Measurements from ENCODE around the gene KPTN. TPM values are rescaled to one million over a fixed set of nuclear protein-coding genes. Genes with fewer than 3 reads are reported as not detected.

The KPTN gene
- total RNA-seq, 1 experiment from 2014 or later, result 23.8 TPM

- no peak for TF ChIP-seq CTCF (IDR thresholded peaks at IDR 0.05 in 2 of 3, conservative IDR thresholded peaks at IDR 0.05 in 1 of 3; ENCODE audit: borderline replicate concordance in 1 of 3, insufficient read depth in 1 of 3, low read depth in 2 of 3, low read length in 2 of 3)
- no peak for TF ChIP-seq CEBPB (IDR thresholded peaks at IDR 0.05; ENCODE audit: low read depth)
These were observed 8.6 kb downstream of the KPTN start (continued) for GRCh38 chr19:47475465-47475864.

GRCh38 chr19:47473336-47473735 lies 10.7 kb downstream of the KPTN start:
- H3K9me3 ChIP-seq (ENCODE audit: control insufficient read depth in 1 of 2, insufficient read depth in 1 of 2, low read depth in 1 of 2, low read length in 2 of 2), result no peaks in the 10 kb centered on the region
- no peak for DNase-seq (ENCODE audit: low read depth, low spot score)
- CTCF ChIA-PET, result no interaction called here
- intact Hi-C loops (cut with micrococcal nuclease), result no loop called here
- H3K79me2 ChIP-seq (ENCODE audit: insufficient read depth, low read length), result no peaks in the 10 kb centered on the region
- no TSS peak for BruUV-seq (replicated peaks)
- no peak overlapping the region for H3K4me3 ChIP-seq (replicated peaks in 1 of 2; ENCODE audit: low read depth in 1 of 2, low read length in 2 of 2)
- H3K27ac ChIP-seq (ENCODE audit: low read depth, low read length), result no peak overlapping the region
- RAD21 ChIA-PET (ENCODE audit: low non-redundant PET in 1 of 2, low total read pairs in 2 of 2, uncharacterized antibody in 2 of 2, unreplicated experiment in 2 of 2), result no interaction called here
- H3K9me2 ChIP-seq (ENCODE audit: insufficient read depth), result no peaks in the 10 kb centered on the region
- H3K36me3 ChIP-seq (ENCODE audit: control insufficient read depth in 1 of 2, insufficient read depth in 2 of 2, low read length in 2 of 2), result no peaks in the 10 kb centered on the region
- H2AFZ ChIP-seq (ENCODE audit: low read depth, low read length, poor library complexity, severe bottlenecking), result no peak overlapping the region
- no peak overlapping the region for H3K9ac ChIP-seq (ENCODE audit: low read length)
- H4K20me1 ChIP-seq (ENCODE audit: insufficient read depth), result no peaks in the 10 kb centered on the region
- no peak for ATAC-seq
- POLR2A ChIA-PET, result no interaction called here
- peaks cover 0 to 15% of the 10 kb centered on the region in 2 experiments; a peak in 3 of 4 replicates for H3K4me1 ChIP-seq (ENCODE audit: control insufficient read depth in 1 of 2, insufficient read depth in 2 of 2, low read length in 2 of 2)
- no peak overlapping the region for H3K4me2 ChIP-seq (ENCODE audit: low read length)
- peaks cover 30% of the 10 kb centered on the region for H3K27me3 ChIP-seq (ENCODE audit: insufficient read depth, low read length)
- no peak for TF ChIP-seq POLR2AphosphoS5 (IDR thresholded peaks at IDR 0.05; ENCODE audit: low read depth, low read length)
- TF ChIP-seq JUND (IDR thresholded peaks at IDR 0.05), result no peak
- no peak for TF ChIP-seq CTCF (IDR thresholded peaks at IDR 0.05 in 2 of 3, conservative IDR thresholded peaks at IDR 0.05 in 1 of 3; ENCODE audit: borderline replicate concordance in 1 of 3, insufficient read depth in 1 of 3, low read depth in 2 of 3, low read length in 2 of 3)
- no peak for TF ChIP-seq EZH2phosphoT487 (IDR thresholded peaks at IDR 0.05; ENCODE audit: borderline replicate concordance)
- TF ChIP-seq YY1 (IDR thresholded peaks at IDR 0.05; ENCODE audit: extremely low read depth, insufficient replicate concordance, low read depth, low read length), result no peak
- no peak for TF ChIP-seq ELF1 (IDR thresholded peaks at IDR 0.05; ENCODE audit: borderline replicate concordance, low read depth)
- TF ChIP-seq CEBPB (IDR thresholded peaks at IDR 0.05; ENCODE audit: low read depth), result no peak
- no peak for TF ChIP-seq FOSL1 (IDR thresholded peaks at IDR 0.05; ENCODE audit: low read depth)
- no peak for TF ChIP-seq ATF3 (IDR thresholded peaks at IDR 0.05)
- no peak for TF ChIP-seq RAD21 (IDR thresholded peaks at IDR 0.05; ENCODE audit: low read depth)
- no peak for TF ChIP-seq POLR2A (IDR thresholded peaks at IDR 0.05; ENCODE audit: borderline replicate concordance, extremely low read depth, insufficient read depth, insufficient read length)
- no peak for TF ChIP-seq ZNF274 (IDR thresholded peaks at IDR 0.05; ENCODE audit: low read depth, low read length)
- TF ChIP-seq REST (IDR thresholded peaks at IDR 0.05; ENCODE audit: low read depth), result no peak
- no peak for TF ChIP-seq ZBTB33 (IDR thresholded peaks at IDR 0.05; ENCODE audit: extremely low read depth, insufficient replicate concordance, low read length)

All from HCT116 (cell line).